DND-41 (cell line): ENCODE measurements around the gene SRGAP2C.
"Not testable (repeated sequence)": the region's sequence is repeated elsewhere in the genome, so short reads cannot be mapped to it uniquely, and the experiment has no call there.

Experiments used
- EZH2 ChIP-seq: IDR thresholded peaks from 3 replicates; pipeline ENCODE4 v1.6.1; 2012; ENCODE audit warnings: borderline replicate concordance, low read depth, mild to moderate bottlenecking, moderate library complexity, low read length, inconsistent platforms; ENCODE audit not compliant: severe bottlenecking
- TF ChIP-seq, protein P1 (sequence below): IDR thresholded peaks from 2 replicates; pipeline ENCODE4 v1.5.1; 2012; ENCODE audit warnings: borderline replicate concordance, low read length, moderate library complexity, mild to moderate bottlenecking; ENCODE audit not compliant: poor library complexity, severe bottlenecking; ENCODE audit errors: extremely low read depth

DNA sequence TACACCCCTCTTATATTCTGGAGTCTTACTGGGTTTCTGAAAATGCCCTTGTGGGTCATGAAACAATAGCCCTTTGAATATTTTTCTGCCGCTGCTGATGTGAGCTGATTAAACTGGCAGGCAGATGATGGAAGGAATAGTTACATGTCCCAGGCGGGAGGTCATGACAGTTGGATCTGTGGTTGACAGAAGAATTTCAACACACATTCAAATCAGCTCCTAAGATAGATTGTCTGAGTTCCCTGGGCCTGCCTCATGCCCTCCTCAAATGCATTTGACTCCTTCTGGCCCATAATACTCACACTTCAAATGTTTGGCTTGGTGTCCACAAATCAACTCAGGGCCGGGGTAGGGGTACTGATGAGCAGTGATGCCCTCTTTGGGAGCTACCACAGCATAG lies 161.9 kb downstream of the SRGAP2C start:
- TF ChIP-seq, protein P1, sequence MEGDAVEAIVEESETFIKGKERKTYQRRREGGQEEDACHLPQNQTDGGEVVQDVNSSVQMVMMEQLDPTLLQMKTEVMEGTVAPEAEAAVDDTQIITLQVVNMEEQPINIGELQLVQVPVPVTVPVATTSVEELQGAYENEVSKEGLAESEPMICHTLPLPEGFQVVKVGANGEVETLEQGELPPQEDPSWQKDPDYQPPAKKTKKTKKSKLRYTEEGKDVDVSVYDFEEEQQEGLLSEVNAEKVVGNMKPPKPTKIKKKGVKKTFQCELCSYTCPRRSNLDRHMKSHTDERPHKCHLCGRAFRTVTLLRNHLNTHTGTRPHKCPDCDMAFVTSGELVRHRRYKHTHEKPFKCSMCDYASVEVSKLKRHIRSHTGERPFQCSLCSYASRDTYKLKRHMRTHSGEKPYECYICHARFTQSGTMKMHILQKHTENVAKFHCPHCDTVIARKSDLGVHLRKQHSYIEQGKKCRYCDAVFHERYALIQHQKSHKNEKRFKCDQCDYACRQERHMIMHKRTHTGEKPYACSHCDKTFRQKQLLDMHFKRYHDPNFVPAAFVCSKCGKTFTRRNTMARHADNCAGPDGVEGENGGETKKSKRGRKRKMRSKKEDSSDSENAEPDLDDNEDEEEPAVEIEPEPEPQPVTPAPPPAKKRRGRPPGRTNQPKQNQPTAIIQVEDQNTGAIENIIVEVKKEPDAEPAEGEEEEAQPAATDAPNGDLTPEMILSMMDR = not testable (repeated sequence)
- TF ChIP-seq EZH2 = not testable (repeated sequence)
